ENCODE results near the gene CYP2D6.

CYP2D6 gene

GRCh38 chr22:42086051-42086450 is 44.6 kb downstream of the CYP2D6 start:
- no peak overlapping the region for H3K27ac ChIP-seq (ENCODE audit: low read depth in 2 of 2, low read length in 2 of 2)
- H3K4me1 ChIP-seq (ENCODE audit: control insufficient read depth in 2 of 2, insufficient read depth in 2 of 2, low read length in 2 of 2) = peaks cover 8 to 12% of the 10 kb centered on the region in 2 donors
- peaks cover 32 to 47% of the 10 kb centered on the region in 2 donors for H3K36me3 ChIP-seq (ENCODE audit: control insufficient read depth in 2 of 2, insufficient read depth in 2 of 2, low read length in 2 of 2)
- no peaks in the 10 kb centered on the region for H3K9me3 ChIP-seq (ENCODE audit: control insufficient read depth in 2 of 2, low read length in 2 of 2)
- no peaks in the 10 kb centered on the region for H3K27me3 ChIP-seq (ENCODE audit: control insufficient read depth in 2 of 2, insufficient read depth in 2 of 2, low read length in 2 of 2)
- no peak overlapping the region for H3K9ac ChIP-seq (ENCODE audit: low read depth in 1 of 2, low read length in 2 of 2)
- no peak overlapping the region for H3K4me3 ChIP-seq (ENCODE audit: low read length in 2 of 2)

- no peaks in the 10 kb centered on the region for H3K27me3 ChIP-seq (ENCODE audit: control insufficient read depth in 2 of 2, insufficient read depth in 2 of 2, low read length in 2 of 2)
- H3K9me3 ChIP-seq (ENCODE audit: control insufficient read depth in 2 of 2, low read length in 2 of 2) = no peaks in the 10 kb centered on the region
- no peak overlapping the region for H3K9ac ChIP-seq (ENCODE audit: low read depth in 1 of 2, low read length in 2 of 2)
- no peak overlapping the region for H3K27ac ChIP-seq (ENCODE audit: low read depth in 2 of 2, low read length in 2 of 2)
- peaks cover 12 to 19% of the 10 kb centered on the region in 2 donors for H3K4me1 ChIP-seq (ENCODE audit: control insufficient read depth in 2 of 2, insufficient read depth in 2 of 2, low read length in 2 of 2)
- H3K36me3 ChIP-seq (ENCODE audit: control insufficient read depth in 2 of 2, insufficient read depth in 2 of 2, low read length in 2 of 2) = peaks cover 32 to 47% of the 10 kb centered on the region in 2 donors
- no peak overlapping the region for H3K4me3 ChIP-seq (ENCODE audit: low read length in 2 of 2)
These were observed 45.7 kb downstream of the CYP2D6 start for GRCh38 chr22:42084874-42085273.

GRCh38 chr22:42083119-42083518 is 47.5 kb downstream of the CYP2D6 start:
- Histone ChIP-seq H3K4me1 (ENCODE audit: control insufficient read depth in 2 of 2, insufficient read depth in 2 of 2, low read length in 2 of 2) (peaks cover 14 to 18% of the 10 kb centered on the region in 2 donors), H3K4me3 (ENCODE audit: low read length in 2 of 2) (no peak overlapping the region), H3K27ac (ENCODE audit: low read depth in 2 of 2, low read length in 2 of 2) (no peak overlapping the region), H3K9me3 (ENCODE audit: control insufficient read depth in 2 of 2, low read length in 2 of 2) (no peaks in the 10 kb centered on the region), H3K27me3 (ENCODE audit: control insufficient read depth in 2 of 2, insufficient read depth in 2 of 2, low read length in 2 of 2) (no peaks in the 10 kb centered on the region), H3K36me3 (ENCODE audit: control insufficient read depth in 2 of 2, insufficient read depth in 2 of 2, low read length in 2 of 2) (peaks cover 32 to 47% of the 10 kb centered on the region in 2 donors), H3K9ac (ENCODE audit: low read depth in 1 of 2, low read length in 2 of 2) (no peak overlapping the region)

- Histone ChIP-seq H3K9ac (ENCODE audit: low read depth in 1 of 2, low read length in 2 of 2) (peak overlapping the region; percentile 66 to 94), H3K27ac (ENCODE audit: low read depth in 2 of 2, low read length in 2 of 2) (peak overlapping the region; percentile 99), H3K4me3 (ENCODE audit: low read length in 2 of 2) (peak overlapping the region; percentile 86 to 98), H3K4me1 (ENCODE audit: control insufficient read depth in 2 of 2, insufficient read depth in 2 of 2, low read length in 2 of 2) (peaks cover 16 to 20% of the 10 kb centered on the region in 2 donors), H3K9me3 (ENCODE audit: control insufficient read depth in 2 of 2, low read length in 2 of 2) (no peaks in the 10 kb centered on the region), H3K36me3 (ENCODE audit: control insufficient read depth in 2 of 2, insufficient read depth in 2 of 2, low read length in 2 of 2) (peaks cover 19 to 33% of the 10 kb centered on the region in 2 donors), H3K27me3 (ENCODE audit: control insufficient read depth in 2 of 2, insufficient read depth in 2 of 2, low read length in 2 of 2) (no peaks in the 10 kb centered on the region)
These were observed 50.3 kb downstream of the CYP2D6 start for GRCh38 chr22:42080287-42080686.

GRCh38 chr22:42079319-42080251 is 51.0 kb downstream of the CYP2D6 start, which contains the start of gene SMDT1:
Gene SMDT1 (plus strand): TSS chr22:42079700. CDS start chr22:42079769, 69 bp downstream.
- Histone ChIP-seq H3K4me3 (ENCODE audit: low read length in 2 of 2) (peak within 1 kb of the TSS; percentile 86 to 98), H3K27me3 (ENCODE audit: control insufficient read depth in 2 of 2, insufficient read depth in 2 of 2, low read length in 2 of 2) (no peaks in the 10 kb centered on the region), H3K9ac (ENCODE audit: low read depth in 1 of 2, low read length in 2 of 2) (peak within 1 kb of the TSS; percentile 94 to 96), H3K9me3 (ENCODE audit: control insufficient read depth in 2 of 2, low read length in 2 of 2) (no peaks in the 10 kb centered on the region), H3K4me1 (ENCODE audit: control insufficient read depth in 2 of 2, insufficient read depth in 2 of 2, low read length in 2 of 2) (peaks cover 21 to 26% of the 10 kb centered on the region in 2 donors), H3K27ac (ENCODE audit: low read depth in 2 of 2, low read length in 2 of 2) (peak within 1 kb of the TSS; percentile 99), H3K36me3 (ENCODE audit: control insufficient read depth in 2 of 2, insufficient read depth in 2 of 2, low read length in 2 of 2) (peaks cover 17 to 27% of the 10 kb centered on the region in 2 donors)

GRCh38 chr22:42078469-42079318 is 51.9 kb downstream of the CYP2D6 start:
- peaks cover 15 to 24% of the 10 kb centered on the region in 2 donors for H3K36me3 ChIP-seq (ENCODE audit: control insufficient read depth in 2 of 2, insufficient read depth in 2 of 2, low read length in 2 of 2)
- H3K9me3 ChIP-seq (ENCODE audit: control insufficient read depth in 2 of 2, low read length in 2 of 2) = no peaks in the 10 kb centered on the region
- H3K4me3 ChIP-seq (ENCODE audit: low read length in 2 of 2) = peak overlapping the region; percentile 75 to 98
- no peaks in the 10 kb centered on the region for H3K27me3 ChIP-seq (ENCODE audit: control insufficient read depth in 2 of 2, insufficient read depth in 2 of 2, low read length in 2 of 2)
- H3K27ac ChIP-seq (ENCODE audit: low read depth in 2 of 2, low read length in 2 of 2) = peak overlapping the region; percentile 99
- H3K9ac ChIP-seq (ENCODE audit: low read depth in 1 of 2, low read length in 2 of 2) = peak overlapping the region; percentile 94 to 96
- peaks cover 24 to 31% of the 10 kb centered on the region in 2 donors for H3K4me1 ChIP-seq (ENCODE audit: control insufficient read depth in 2 of 2, insufficient read depth in 2 of 2, low read length in 2 of 2)

GRCh38 chr22:42077486-42078125 is 53.0 kb downstream of the CYP2D6 start:
- Histone ChIP-seq H3K27ac (ENCODE audit: low read depth in 2 of 2, low read length in 2 of 2) (peak overlapping the region in 1 of 2 donors; percentile 99), H3K4me3 (ENCODE audit: low read length in 2 of 2) (no peak overlapping the region), H3K27me3 (ENCODE audit: control insufficient read depth in 2 of 2, insufficient read depth in 2 of 2, low read length in 2 of 2) (no peaks in the 10 kb centered on the region), H3K9ac (ENCODE audit: low read depth in 1 of 2, low read length in 2 of 2) (peak overlapping the region in 1 of 2 donors; percentile 34), H3K9me3 (ENCODE audit: control insufficient read depth in 2 of 2, low read length in 2 of 2) (no peaks in the 10 kb centered on the region), H3K36me3 (ENCODE audit: control insufficient read depth in 2 of 2, insufficient read depth in 2 of 2, low read length in 2 of 2) (peaks cover 10 to 14% of the 10 kb centered on the region in 2 donors), H3K4me1 (ENCODE audit: control insufficient read depth in 2 of 2, insufficient read depth in 2 of 2, low read length in 2 of 2) (peaks cover 29 to 33% of the 10 kb centered on the region in 2 donors)

- H3K27ac ChIP-seq (ENCODE audit: low read depth in 2 of 2, low read length in 2 of 2) = no peak overlapping the region
- no peaks in the 10 kb centered on the region for H3K9me3 ChIP-seq (ENCODE audit: control insufficient read depth in 2 of 2, low read length in 2 of 2)
- no peak overlapping the region for H3K9ac ChIP-seq (ENCODE audit: low read depth in 1 of 2, low read length in 2 of 2)
- H3K4me1 ChIP-seq (ENCODE audit: control insufficient read depth in 2 of 2, insufficient read depth in 2 of 2, low read length in 2 of 2) = peaks cover 29 to 33% of the 10 kb centered on the region in 2 donors
- no peak overlapping the region for H3K4me3 ChIP-seq (ENCODE audit: low read length in 2 of 2)
- no peaks in the 10 kb centered on the region for H3K27me3 ChIP-seq (ENCODE audit: control insufficient read depth in 2 of 2, insufficient read depth in 2 of 2, low read length in 2 of 2)
- H3K36me3 ChIP-seq (ENCODE audit: control insufficient read depth in 2 of 2, insufficient read depth in 2 of 2, low read length in 2 of 2) = peaks cover 7 to 9% of the 10 kb centered on the region in 2 donors
These were observed 53.7 kb downstream of the CYP2D6 start for GRCh38 chr22:42076764-42077485.

Measured in mucosa of rectum (tissue), 2 donors.